Heart right ventricle (tissue), 16 donors: ENCODE results near the gene TGIF2. TPM values are rescaled to one million over a fixed set of nuclear protein-coding genes. Genes with fewer than 3 reads are reported as not detected.

Experiments used
- ATAC-seq, 8 donors: fragments of 200-7000 bp; cut with Tn5 transposase; one replicate each; pipeline ENCODE4 v1.9.1; 2020; ENCODE audit warnings: mild to moderate bottlenecking in 8 of 8, moderate library complexity in 8 of 8, moderate number of reproducible peaks in 1 of 8
- DNase-seq, 2 donors: peaks; one replicate each; pipeline ENCODE4 v3.0.0-alpha.2; 2020
- H3K27ac ChIP-seq, 10 donors: fragments of 200-600 bp; sonication (generic) in 2 of 10; one replicate each; pipeline versions ENCODE4 v1.5.0 to v1.8.0; 2020 to 2022; ENCODE audit warnings: mild to moderate bottlenecking in 3 of 10
- H3K27me3 ChIP-seq, 7 donors: fragments of 200-600 bp; one replicate each; pipeline ENCODE4 v1.8.0; 2021 to 2022; ENCODE audit warnings: mild to moderate bottlenecking in 2 of 7
- H3K36me3 ChIP-seq, 9 donors: fragments of 200-600 bp; sonication (generic) in 1 of 9; one replicate each; pipeline versions ENCODE4 v1.5.0 to v1.8.0; 2020 to 2022; ENCODE audit warnings: mild to moderate bottlenecking in 2 of 9
- H3K4me1 ChIP-seq, 9 donors: fragments of 200-600 bp; sonication (generic) in 1 of 9; one replicate each; pipeline versions ENCODE4 v1.5.0 to v1.8.0; 2020 to 2022; ENCODE audit warnings: mild to moderate bottlenecking in 4 of 9
- H3K4me3 ChIP-seq, 10 donors: fragments of 200-600 bp; sonication (generic) in 2 of 10; one replicate each; pipeline versions ENCODE4 v1.5.0 to v1.8.0; 2020 to 2022; ENCODE audit warnings: mild to moderate bottlenecking in 7 of 10, moderate library complexity in 2 of 10
- H3K9me3 ChIP-seq, 11 donors: fragments of 200-600 bp in 10 of 11; sonication (generic) in 2 of 11; one replicate each; pipeline versions ENCODE4 v1.5.0 to v1.8.0; 2013 to 2022; ENCODE audit warnings: mild to moderate bottlenecking in 2 of 11, control low read depth in 1 of 11, moderate library complexity in 1 of 11
- WGBS, 2 donors: extraction: QIAGEN DNeasy Blood & Tissue Kit; methylation state at CpG; one replicate each; pipeline ENCODE4 v1.1.7; 2013; ENCODE audit warnings: inconsistent platforms in 1 of 2; 5-methylcytosine and 5-hydroxymethylcytosine counted together
- intact Hi-C, 10 donors: fragments of 100-400 bp; cut with DNase I; formaldehyde crosslinking; loops; one replicate each; pipeline versions ENCODE4 v1.11.1 to v1.14.2; 2022
- polyA plus RNA-seq, 2 donors: library from polyadenylated mRNA; stranded (reverse); fragments of 200-250 nt; gene quantifications; one replicate each; pipeline ENCODE4 v1.2.3, GENCODE V29; 2013
- total RNA-seq, 10 donors: library from RNA; stranded (reverse); fragmentation: NEBNext Ultra II Directional in 3 of 10; extraction: Animal tissue kit (Norgen Biotek cat#: 25700) in 3 of 10; gene quantifications; one replicate each; pipeline versions ENCODE4 v1.2.1 to v1.2.4, GENCODE V29; 2021 to 2023
- TF ChIP-seq, protein P1 (sequence below), 9 donors: fragments of 200-600 bp; sonication (generic) in 2 of 9; IDR thresholded peaks; one replicate each; pipeline versions ENCODE4 v1.5.0 to v1.8.0; 2021 to 2022; ENCODE audit warnings: antibody characterized with exemption in 9 of 9, mild to moderate bottlenecking in 5 of 9, moderate library complexity in 1 of 9
- donor health status: Arrhythmogenic right ventricular cardiomyopathy.
- donor health status: ischemic (EF 13 %, LVEDD 7.1; RV severe dilation, severe dysfunction).
- donor health status: healthy with polysubstance abuse.
- donor health status: DM: no; HTN: yes; CAD: no.
- donor health status: DM: no; HTN: no; CAD: no.
- donor health status: ischemic (EF 25% LVEDD 6.9; RV normal size, moderate dysfunction).
- donor health status: ischemic (EF 25% LVEDD 5.7; RV mildly dilated, moderate dysfunction).
- donor health status: healthy.
- donor health status: DM: yes; HTN: yes; CAD: no.
- donor health status: Ischemic cardiomyopathy.
- donor health status: ischemic (EF 35%, LVEDD 5.7; RV mildly dilated, moderate dysfunction).
- donor health status: nonischemic (EF 11% LVEDD 7.7; RV severe dilation, severe dysfunction).
- donor health status: DM: yes; HTN: yes; CAD: no.
- donor health status: PGD.
- donor health status: ischemic (EF 29% LVEDD 5.4; RV normal size, mild dysfunction).
- donor health status: nonischemic (EF 23%, LVEDD 6.1; RV moderate dilation, normal function).

TGIF2 gene
- total and polyA plus RNA-seq, 12 donors, result 2.9 to 13.8 (median 6.8) TPM

DNA sequence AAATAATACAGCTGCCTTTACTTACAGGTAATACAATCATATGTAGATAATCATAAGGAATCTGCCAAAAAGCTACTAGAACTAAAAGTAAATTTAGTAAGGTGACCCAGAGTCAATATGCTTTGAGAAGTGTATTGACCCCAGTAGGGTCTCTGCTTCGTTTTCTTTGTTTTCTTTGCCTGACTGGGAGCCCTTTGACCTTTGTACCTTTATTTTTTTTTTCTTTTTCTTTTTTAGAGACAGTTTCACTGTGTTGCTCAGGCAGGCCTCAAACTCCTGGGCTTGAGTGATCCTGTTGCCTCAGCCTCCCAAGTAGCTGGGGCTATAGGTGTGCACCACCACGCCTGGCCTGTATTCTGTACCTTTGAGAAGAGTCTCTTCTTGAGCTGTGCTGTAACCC, 50.0 kb downstream of the TGIF2 start:
- Histone ChIP-seq H3K36me3 (no peaks in the 10 kb centered on the region), H3K27ac (no peak overlapping the region), H3K4me1 (peaks cover 0 to 8% (median 0%) of the 10 kb centered on the region in 9 donors), H3K27me3 (no peaks in the 10 kb centered on the region), H3K9me3 (no peaks in the 10 kb centered on the region), H3K4me3 (no peak overlapping the region)
- DNase-seq (no peak), ATAC-seq (no peak)
- TF ChIP-seq, protein P1, sequence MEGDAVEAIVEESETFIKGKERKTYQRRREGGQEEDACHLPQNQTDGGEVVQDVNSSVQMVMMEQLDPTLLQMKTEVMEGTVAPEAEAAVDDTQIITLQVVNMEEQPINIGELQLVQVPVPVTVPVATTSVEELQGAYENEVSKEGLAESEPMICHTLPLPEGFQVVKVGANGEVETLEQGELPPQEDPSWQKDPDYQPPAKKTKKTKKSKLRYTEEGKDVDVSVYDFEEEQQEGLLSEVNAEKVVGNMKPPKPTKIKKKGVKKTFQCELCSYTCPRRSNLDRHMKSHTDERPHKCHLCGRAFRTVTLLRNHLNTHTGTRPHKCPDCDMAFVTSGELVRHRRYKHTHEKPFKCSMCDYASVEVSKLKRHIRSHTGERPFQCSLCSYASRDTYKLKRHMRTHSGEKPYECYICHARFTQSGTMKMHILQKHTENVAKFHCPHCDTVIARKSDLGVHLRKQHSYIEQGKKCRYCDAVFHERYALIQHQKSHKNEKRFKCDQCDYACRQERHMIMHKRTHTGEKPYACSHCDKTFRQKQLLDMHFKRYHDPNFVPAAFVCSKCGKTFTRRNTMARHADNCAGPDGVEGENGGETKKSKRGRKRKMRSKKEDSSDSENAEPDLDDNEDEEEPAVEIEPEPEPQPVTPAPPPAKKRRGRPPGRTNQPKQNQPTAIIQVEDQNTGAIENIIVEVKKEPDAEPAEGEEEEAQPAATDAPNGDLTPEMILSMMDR (IDR thresholded peaks at IDR 0.05), result no peak
- intact Hi-C loops, result no loop called here
- WGBS, 2 donors, result 91 to 94% methylated on average over 2 of the region's 2 CpGs

DNA sequence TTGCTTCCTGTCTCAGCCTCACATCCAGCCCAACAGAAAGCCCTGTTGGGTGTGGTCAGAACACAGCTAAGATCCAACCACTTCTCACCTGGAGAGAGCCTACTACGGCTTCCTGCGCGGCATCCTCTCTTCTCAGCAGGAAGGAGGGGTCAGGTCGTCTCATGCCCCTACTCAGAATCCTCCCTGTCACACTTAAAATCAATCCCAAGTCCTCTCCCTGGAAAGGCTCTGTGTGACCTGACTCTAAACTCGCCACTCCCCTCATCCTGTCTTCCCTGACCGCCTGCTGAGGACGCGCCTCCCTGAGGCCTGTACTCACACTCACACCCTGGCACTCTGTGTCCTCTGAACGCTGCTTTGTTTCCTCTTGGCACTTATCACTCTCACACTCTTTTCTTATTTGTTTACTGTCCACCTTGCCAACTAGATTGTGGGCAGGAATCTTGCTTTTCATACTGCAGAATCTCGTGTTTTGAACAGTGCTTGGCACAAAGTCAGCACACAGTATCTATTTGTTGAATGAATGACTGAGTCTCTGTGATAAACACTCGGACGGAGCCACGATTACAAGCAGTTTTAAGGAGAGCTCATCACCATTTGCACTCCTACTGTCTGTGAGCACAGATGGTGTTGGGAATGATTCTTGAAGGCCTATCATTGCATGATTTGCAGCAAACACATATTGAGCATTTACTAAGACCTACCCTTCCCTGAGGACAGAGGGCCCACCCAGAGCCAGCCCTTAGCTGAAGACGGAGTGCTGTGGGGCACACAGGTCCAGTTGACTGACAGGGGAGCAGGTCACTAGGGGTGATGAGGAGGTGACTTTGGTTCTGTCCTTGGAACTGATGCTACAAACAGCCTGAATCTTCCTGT, 50.9 kb downstream of the TGIF2 start:
- TF ChIP-seq, protein P1 (IDR thresholded peaks at IDR 0.05), result no peak
- Histone ChIP-seq H3K4me3 (no peak overlapping the region), H3K4me1 (peaks cover 0 to 8% (median 0%) of the 10 kb centered on the region in 9 donors), H3K9me3 (no peaks in the 10 kb centered on the region), H3K27me3 (no peaks in the 10 kb centered on the region), H3K36me3 (no peaks in the 10 kb centered on the region), H3K27ac (no peak overlapping the region)
- no peak for DNase-seq
- ATAC-seq, result peak in 6 of 8 donors; percentile 49 to 96 (median 58)
- intact Hi-C loops, result no loop called here
- 29 to 45% methylated on average over 14 of the region's 14 CpGs for WGBS, 2 donors

DNA sequence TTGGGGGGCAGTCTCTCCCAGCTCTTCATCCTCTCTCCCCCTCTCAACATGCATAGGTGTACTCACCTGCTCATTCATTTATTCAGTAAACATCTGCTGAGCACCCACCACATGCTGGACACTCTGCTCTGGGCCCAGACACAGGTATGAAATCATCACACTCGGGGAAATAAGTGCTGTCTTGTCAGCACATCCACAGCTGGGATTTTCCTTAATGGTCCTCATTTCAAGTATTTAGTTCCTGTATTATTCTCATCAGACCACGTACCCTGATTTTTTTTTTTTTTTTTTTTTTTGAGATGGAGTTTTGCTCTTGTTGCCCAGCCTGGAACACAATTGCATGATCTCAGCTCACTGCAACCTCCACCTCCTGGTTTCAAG, 51.5 kb downstream of the TGIF2 start:
- Histone ChIP-seq H3K9me3 (no peaks in the 10 kb centered on the region), H3K4me3 (no peak overlapping the region), H3K27me3 (no peaks in the 10 kb centered on the region), H3K27ac (no peak overlapping the region), H3K36me3 (no peaks in the 10 kb centered on the region), H3K4me1 (peaks cover 0 to 10% (median 0%) of the 10 kb centered on the region in 9 donors)
- no peak for ATAC-seq
- TF ChIP-seq, protein P1 (IDR thresholded peaks at IDR 0.05), result no peak
- intact Hi-C loops, result no loop called here
- no peak for DNase-seq
- WGBS, 2 donors, result 73 to 85% methylated on average over 2 of the region's 2 CpGs

DNA sequence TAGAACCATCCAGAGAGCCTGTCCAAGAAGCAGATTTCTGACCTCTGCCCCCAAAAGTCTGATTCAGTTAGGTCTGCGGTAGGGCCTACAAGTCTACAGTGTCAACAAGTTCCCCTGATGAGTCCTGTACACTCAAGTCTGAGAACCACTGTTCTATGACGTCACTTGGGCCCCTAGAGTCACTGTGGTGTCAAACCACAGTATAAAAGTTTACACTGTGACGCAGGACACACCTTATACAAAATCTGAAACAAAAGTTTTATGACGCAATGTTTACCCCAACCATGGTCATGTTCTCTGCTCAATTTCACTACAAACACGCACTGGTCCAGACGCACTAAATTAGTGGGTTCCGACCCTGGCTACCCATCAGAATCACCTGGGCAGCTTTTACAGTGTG, 54.7 kb downstream of the TGIF2 start:
- 88 to 96% methylated on average over 7 of the region's 7 CpGs for WGBS, 2 donors
- ATAC-seq, result no peak
- intact Hi-C loops, result no loop called here
- Histone ChIP-seq H3K27me3 (no peaks in the 10 kb centered on the region), H3K36me3 (no peaks in the 10 kb centered on the region), H3K27ac (no peak overlapping the region), H3K4me3 (no peak overlapping the region), H3K4me1 (peaks cover 0 to 18% (median 0%) of the 10 kb centered on the region in 9 donors), H3K9me3 (no peaks in the 10 kb centered on the region)
- TF ChIP-seq, protein P1 (IDR thresholded peaks at IDR 0.05), result no peak
- no peak for DNase-seq
